BJ (cell line): ENCODE results near the gene CADM2. TPM values are rescaled to one million over a fixed set of nuclear protein-coding genes. Genes with fewer than 3 reads are reported as not detected.

Experiments
- CTCF ChIA-PET: fragments of 350-600 bp; formaldehyde crosslinking; extraction: SDS; loops from one replicate; lab custom pipeline; 2021; ENCODE audit warnings: antibody characterized with exemption, inconsistent platforms; lab: Yijun Ruan, JAX
- POLR2A ChIA-PET: fragments of 300-600 bp; sonication (Branson Sonifier 250); formaldehyde crosslinking; extraction: SDS; loops from one replicate; lab custom pipeline; 2021; ENCODE audit warnings: antibody characterized with exemption; lab: Charles Lee
- DNase-seq: peaks from one replicate; pipeline ENCODE4 v3.0.0-alpha.2; 2011; ENCODE audit warnings: low read depth
- H3K27me3 ChIP-seq: 2 replicates; pipeline ENCODE4 v1.6.0; 2011; ENCODE audit warnings: low read length; ENCODE audit not compliant: control insufficient read depth, insufficient read depth
- H3K36me3 ChIP-seq: 2 replicates; pipeline ENCODE4 v1.5.1; 2011; ENCODE audit warnings: low read length; ENCODE audit not compliant: control insufficient read depth, insufficient read depth
- H3K4me3 ChIP-seq: 2 replicates; pipeline ENCODE4 v1.5.1; 2011; ENCODE audit warnings: low read depth, mild to moderate bottlenecking, control low read depth, low read length
- CTCF ChIP-seq: IDR thresholded peaks from 2 replicates; pipeline ENCODE4 v1.5.1; 2011; ENCODE audit warnings: low read depth, mild to moderate bottlenecking, control low read depth, inconsistent platforms, low read length, moderate library complexity; ENCODE audit not compliant: insufficient read depth
- polyA plus RNA-seq: library from polyadenylated mRNA; depleted of rRNA; stranded (reverse); fragments of >200 nt; gene quantifications from 2 replicates; pipeline ENCODE4 v1.2.3, GENCODE V29; 2011

CADM2 gene
- polyA plus RNA-seq, 1 experiment, result not detected

GRCh38 chr3:85037203-85037602 lies 78.4 kb downstream of the CADM2 start:
- H3K36me3 ChIP-seq, result no peaks in the 10 kb centered on the region
- no peak for DNase-seq
- POLR2A ChIA-PET, result no interaction called here
- no peaks in the 10 kb centered on the region for H3K27me3 ChIP-seq
- TF ChIP-seq CTCF, result no peak
- no peak overlapping the region for H3K4me3 ChIP-seq
- CTCF ChIA-PET, result no interaction called here

DNA sequence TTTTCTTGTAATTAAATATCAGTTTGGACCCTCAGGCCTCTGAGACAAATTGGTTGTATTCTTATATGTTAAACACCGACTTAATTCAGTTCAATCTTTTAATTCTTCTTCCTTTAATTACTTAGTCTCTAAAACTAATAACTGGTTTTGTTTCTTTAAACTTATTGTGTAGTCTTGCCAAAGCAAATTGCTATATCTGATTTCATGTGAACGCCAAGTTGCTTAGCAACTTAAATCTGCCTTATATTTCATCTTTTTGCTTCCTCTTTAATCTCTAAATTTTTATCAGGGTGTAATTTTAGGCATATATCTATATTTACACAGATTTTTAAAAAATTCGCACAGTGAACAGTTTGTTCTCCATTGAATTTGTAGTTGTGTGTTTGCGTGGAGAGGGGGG lies 82.2 kb downstream of the CADM2 start:
- no peaks in the 10 kb centered on the region for H3K27me3 ChIP-seq
- H3K36me3 ChIP-seq, result no peaks in the 10 kb centered on the region
- no peak overlapping the region for H3K4me3 ChIP-seq
- ChIA-PET CTCF (no interaction called here), POLR2A (no interaction called here)
- DNase-seq, result no peak
- no peak for TF ChIP-seq CTCF

DNA sequence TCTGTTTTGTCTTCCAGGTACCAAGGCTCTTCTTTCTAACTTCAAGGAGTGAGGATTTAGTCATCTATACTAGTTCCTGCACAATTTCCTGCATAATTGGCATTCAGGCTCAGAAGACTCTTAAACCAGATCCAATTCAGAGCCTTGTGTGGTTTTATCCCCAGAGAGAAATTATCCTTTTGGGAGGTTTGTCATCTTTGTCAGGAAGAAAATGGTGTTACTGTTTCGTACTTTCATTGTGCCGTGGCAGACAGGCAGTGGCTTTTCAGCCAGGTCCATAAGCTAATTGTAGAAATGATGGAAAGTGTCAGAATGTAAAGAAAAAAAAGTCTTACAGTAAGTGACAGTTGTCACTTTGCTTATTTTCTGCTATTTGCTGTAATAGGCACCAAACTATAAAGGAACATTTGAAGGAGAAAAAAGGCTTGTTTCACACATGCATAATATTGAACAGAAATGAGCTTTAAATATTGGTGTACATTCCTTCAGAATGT lies 82.8 kb downstream of the CADM2 start:
- POLR2A ChIA-PET, result no interaction called here
- no peaks in the 10 kb centered on the region for H3K27me3 ChIP-seq
- no peak overlapping the region for H3K4me3 ChIP-seq
- H3K36me3 ChIP-seq, result no peaks in the 10 kb centered on the region
- no peak for DNase-seq
- CTCF ChIA-PET, result no interaction called here
- no peak for TF ChIP-seq CTCF

DNA sequence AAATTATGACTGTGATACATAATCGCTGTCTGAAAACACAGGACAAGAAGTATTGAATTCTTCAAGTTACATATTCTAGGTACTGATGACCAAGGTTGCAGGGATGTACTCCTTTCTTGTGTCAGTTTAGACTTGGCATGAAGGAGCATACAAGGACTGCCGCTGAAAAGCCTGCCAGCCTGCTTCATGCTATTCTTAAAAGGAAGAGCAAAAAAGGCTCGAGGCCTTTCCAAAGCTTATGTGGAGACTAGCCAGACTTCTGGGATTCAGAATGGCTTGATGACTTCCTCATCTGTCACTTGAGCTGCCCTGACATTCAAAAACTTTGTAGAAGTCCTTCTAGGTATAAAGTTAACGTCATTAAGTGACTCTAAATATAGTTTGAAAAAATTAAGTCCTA lies 92.0 kb downstream of the CADM2 start:
- DNase-seq, result no peak
- H3K36me3 ChIP-seq, result no peaks in the 10 kb centered on the region
- POLR2A ChIA-PET, result no interaction called here
- CTCF ChIA-PET, result no interaction called here
- TF ChIP-seq CTCF, result no peak
- no peak overlapping the region for H3K4me3 ChIP-seq
- no peaks in the 10 kb centered on the region for H3K27me3 ChIP-seq

GRCh38 chr3:85051786-85052185 lies 93.0 kb downstream of the CADM2 start:
- Histone ChIP-seq H3K4me3 (no peak overlapping the region), H3K36me3 (no peaks in the 10 kb centered on the region), H3K27me3 (no peaks in the 10 kb centered on the region)
- no peak for TF ChIP-seq CTCF
- ChIA-PET POLR2A (no interaction called here), CTCF (interaction anchor here (0.8 kb wide), 1 partner anchor 9 kb away, joined by 3 read pairs; no protein-coding TSS in a partner anchor)
- DNase-seq, result no peak
